SH-SY5Y (cell line): ENCODE data around the gene EHMT1.

ENCODE experiments used
- GATA2 ChIP-seq: IDR thresholded peaks from 2 replicates; pipeline ENCODE4 v1.6.1; 2011; ENCODE audit warnings: mild to moderate bottlenecking, low read depth, low read length
- GATA3 ChIP-seq: IDR thresholded peaks from 2 replicates; pipeline ENCODE4 v1.6.1; 2011; ENCODE audit warnings: low read depth, mild to moderate bottlenecking, low read length, moderate library complexity

DNA sequence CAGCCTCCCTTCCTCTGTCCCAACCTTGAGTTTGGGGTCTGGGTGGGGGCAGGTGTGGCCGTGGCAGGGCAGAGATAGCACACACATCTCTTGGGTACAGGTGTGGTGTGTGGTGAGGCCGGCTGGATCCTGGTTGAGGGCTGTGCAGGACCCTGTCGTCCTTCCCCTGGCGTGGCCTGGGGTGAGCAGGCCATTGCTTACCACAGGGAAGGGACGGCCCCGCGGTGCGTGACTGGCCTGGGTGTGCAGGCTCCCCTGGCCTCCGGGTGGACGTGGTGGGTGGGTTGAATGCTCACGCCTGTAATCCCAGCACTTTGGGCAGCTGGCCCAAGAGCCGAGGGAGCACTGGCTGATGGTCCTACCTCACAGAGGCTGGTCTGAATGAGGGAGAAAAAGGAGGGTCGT lies 12.1 kb upstream of the EHMT1 start:
- TF ChIP-seq GATA2, result no peak
- no peak for TF ChIP-seq GATA3
